Lower leg skin (tissue), 3 donors: ENCODE data around the gene IDH3A.

Experiments used
- POLR2A ChIP-seq, 2 donors: fragments of 450-650 bp; IDR thresholded peaks; one replicate each; pipeline ENCODE4 v1.6.1; 2016 to 2017; ENCODE audit warnings: antibody characterized with exemption in 2 of 2, mild to moderate bottlenecking in 1 of 2, moderate library complexity in 1 of 2
- TF ChIP-seq, protein P1 (sequence below), 3 donors: fragments of 450-650 bp; IDR thresholded peaks; one replicate each; pipeline ENCODE4 v1.5.1; 2016; ENCODE audit warnings: antibody characterized with exemption in 3 of 3, mild to moderate bottlenecking in 3 of 3, moderate library complexity in 2 of 3

GRCh38 chr15:78205856-78206255 lies 56.7 kb downstream of the IDH3A start:
- TF ChIP-seq, protein P1, sequence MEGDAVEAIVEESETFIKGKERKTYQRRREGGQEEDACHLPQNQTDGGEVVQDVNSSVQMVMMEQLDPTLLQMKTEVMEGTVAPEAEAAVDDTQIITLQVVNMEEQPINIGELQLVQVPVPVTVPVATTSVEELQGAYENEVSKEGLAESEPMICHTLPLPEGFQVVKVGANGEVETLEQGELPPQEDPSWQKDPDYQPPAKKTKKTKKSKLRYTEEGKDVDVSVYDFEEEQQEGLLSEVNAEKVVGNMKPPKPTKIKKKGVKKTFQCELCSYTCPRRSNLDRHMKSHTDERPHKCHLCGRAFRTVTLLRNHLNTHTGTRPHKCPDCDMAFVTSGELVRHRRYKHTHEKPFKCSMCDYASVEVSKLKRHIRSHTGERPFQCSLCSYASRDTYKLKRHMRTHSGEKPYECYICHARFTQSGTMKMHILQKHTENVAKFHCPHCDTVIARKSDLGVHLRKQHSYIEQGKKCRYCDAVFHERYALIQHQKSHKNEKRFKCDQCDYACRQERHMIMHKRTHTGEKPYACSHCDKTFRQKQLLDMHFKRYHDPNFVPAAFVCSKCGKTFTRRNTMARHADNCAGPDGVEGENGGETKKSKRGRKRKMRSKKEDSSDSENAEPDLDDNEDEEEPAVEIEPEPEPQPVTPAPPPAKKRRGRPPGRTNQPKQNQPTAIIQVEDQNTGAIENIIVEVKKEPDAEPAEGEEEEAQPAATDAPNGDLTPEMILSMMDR (IDR thresholded peaks at IDR 0.05), result no peak
- TF ChIP-seq POLR2A (IDR thresholded peaks at IDR 0.05), result no peak
